Esophagus muscularis mucosa (tissue), 3 donors: ENCODE data around the gene CD99L2.

Experiments used
- POLR2A ChIP-seq: fragments of 450-650 bp; IDR thresholded peaks from one replicate; pipeline ENCODE4 v1.6.1; 2017; ENCODE audit warnings: antibody characterized with exemption, moderate library complexity, mild to moderate bottlenecking, low read depth
- POLR2AphosphoS5 ChIP-seq, 2 donors: sonication (generic); formaldehyde crosslinking; IDR thresholded peaks; one replicate each; pipeline ENCODE4 v1.6.1; 2017; ENCODE audit warnings: antibody characterized with exemption in 2 of 2
- TF ChIP-seq, protein P1 (sequence below), 3 experiments: fragments of 200-600 bp in 2 of 3; fragments of 450-650 bp in 1 of 3; sonication (generic) in 2 of 3; IDR thresholded peaks; one replicate each; pipeline ENCODE4 v1.5.1; 2017 to 2019; ENCODE audit warnings: antibody characterized with exemption in 3 of 3, mild to moderate bottlenecking in 2 of 3, moderate library complexity in 1 of 3

DNA sequence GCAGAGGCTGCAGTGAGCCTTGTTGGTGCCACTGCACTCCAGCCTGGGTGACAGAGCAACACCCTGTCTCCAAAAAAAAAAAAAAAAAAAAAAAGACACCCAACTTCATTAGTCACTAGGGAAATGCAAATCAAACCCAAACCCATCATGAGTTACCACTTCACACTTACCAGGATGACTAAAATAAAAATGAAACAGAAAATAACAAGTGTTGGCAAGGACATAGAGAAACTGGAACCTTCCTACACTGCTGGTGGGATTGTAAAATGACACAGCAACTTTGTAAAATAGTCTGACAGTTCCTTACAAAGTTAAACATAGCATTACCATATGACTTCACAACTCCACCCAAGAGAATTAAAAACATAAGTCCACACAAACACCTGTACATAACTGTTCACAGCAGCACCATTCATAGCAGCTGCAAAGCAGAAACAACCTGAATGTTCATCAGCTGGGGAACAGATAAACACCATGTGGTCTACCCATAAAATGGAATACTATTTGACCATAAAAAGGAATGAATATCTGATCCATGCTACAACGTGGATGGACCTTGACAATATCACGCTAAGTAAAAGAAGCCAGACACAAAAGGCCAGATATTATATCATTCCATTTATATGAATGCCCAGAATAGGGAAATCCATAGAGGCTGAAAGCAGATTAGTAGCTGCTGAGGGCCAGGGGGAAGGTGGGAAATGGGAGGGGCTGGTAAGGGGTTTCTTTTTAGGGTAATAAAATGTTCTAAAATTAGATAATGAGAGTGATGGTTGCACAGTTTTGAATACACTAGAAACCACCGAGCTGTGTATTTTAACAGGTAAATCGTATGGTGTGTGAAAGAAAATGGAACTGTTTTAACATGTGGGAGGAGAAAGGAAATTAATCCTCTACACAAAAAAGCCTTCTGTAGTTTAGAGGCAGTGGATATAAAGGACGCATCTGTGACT, 18.3 kb downstream of the CD99L2 start:
- TF ChIP-seq, protein P1, sequence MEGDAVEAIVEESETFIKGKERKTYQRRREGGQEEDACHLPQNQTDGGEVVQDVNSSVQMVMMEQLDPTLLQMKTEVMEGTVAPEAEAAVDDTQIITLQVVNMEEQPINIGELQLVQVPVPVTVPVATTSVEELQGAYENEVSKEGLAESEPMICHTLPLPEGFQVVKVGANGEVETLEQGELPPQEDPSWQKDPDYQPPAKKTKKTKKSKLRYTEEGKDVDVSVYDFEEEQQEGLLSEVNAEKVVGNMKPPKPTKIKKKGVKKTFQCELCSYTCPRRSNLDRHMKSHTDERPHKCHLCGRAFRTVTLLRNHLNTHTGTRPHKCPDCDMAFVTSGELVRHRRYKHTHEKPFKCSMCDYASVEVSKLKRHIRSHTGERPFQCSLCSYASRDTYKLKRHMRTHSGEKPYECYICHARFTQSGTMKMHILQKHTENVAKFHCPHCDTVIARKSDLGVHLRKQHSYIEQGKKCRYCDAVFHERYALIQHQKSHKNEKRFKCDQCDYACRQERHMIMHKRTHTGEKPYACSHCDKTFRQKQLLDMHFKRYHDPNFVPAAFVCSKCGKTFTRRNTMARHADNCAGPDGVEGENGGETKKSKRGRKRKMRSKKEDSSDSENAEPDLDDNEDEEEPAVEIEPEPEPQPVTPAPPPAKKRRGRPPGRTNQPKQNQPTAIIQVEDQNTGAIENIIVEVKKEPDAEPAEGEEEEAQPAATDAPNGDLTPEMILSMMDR (IDR thresholded peaks at IDR 0.05), result no peak
- TF ChIP-seq POLR2A, result no peak
- no peak for TF ChIP-seq POLR2AphosphoS5 (IDR thresholded peaks at IDR 0.05)
